HG03025 (cell line): ENCODE results near the gene GK2.

Experiments used
- ATAC-seq: cut with Tn5 transposase; IDR thresholded peaks from one replicate; pipeline ENCODE4 v1.9.1; 2021; ENCODE audit warnings: mild to moderate bottlenecking, moderate library complexity; ENCODE audit not compliant: unreplicated experiment, low FRiP score

The GK2 gene

DNA sequence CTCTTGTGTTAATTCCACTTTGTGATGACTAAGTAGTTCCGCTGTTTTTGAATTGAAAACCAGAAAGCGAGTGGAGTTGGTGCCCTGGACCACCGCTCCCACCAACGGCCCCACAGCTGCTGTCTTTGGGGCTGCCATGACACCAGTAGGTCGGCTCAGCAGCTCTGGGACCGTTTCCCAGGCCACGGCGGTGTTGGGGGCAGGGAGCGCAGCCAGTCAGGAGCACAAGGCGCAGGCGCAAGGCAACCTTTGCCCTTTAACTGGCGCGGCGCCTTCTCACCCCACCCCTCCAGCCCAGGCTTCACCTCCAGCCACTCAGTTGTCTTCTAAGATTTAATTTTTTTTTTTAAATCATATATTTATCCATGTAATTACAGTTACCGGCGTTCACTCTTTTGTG is at the start of gene GK2:
Gene GK2, minus strand, starts transcription at position 166 of the 400 bp plus-strand sequence. Its CDS starts 28 bp downstream, at position 138.
- no peak for ATAC-seq

DNA sequence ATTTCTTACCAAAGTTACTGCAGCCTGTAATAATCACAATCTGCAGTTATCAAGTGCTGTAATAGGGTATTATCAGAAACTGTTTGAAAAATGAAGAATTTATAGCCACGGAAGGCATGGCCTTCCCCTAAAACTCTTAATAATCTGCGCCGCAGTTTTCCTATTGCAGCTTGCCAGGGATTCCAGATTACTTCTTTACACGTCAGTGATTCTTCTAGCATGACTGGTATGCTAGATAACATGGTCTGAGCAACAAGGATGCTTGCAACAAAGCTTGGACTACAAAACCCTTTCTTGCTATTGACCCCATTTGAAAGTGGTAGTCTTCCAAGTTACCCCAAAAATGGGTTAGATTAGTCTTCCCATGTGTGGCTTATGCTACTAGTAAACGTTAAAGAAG is 47.2 kb upstream of the GK2 start:
- no peak for ATAC-seq

DNA sequence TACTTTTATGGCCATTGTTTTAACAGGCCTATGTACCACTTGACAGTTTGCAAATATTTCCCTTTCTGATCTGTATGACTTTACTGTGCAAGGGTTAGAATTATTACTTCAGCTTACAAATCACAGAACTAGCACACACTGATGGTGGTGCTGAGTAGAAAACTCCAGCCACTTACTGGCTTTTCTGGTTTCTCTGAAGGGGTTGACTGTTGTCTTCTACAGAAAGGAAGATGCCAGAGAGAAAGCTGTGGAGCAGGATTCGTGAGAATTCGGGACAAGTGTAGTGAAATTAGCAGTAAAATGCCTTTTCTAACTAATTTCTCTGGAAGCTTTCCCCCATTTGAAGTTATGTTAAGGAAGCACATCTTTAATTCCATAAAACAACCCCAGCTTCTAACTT is 46.6 kb upstream of the GK2 start:
- no peak for ATAC-seq

DNA sequence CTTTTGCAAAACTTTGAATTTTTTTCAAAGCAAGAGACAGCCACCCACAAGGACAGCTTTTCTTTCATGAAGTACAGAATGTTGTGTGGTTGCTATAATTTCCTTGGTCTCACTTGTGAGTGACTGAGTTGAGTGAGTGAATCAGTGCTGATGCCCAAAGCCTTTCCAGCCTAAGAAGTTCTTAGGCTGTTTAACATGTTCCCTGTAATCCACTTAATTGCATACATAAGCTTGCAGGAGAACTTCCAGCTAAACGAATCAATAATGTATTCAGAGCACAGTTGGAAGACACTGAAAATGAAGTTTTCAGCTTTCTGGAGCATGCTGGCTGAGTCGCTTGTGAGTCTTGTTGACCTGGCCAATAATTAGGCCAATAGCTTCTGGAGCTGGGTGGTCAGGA is 42.0 kb upstream of the GK2 start:
- ATAC-seq, result no peak

DNA sequence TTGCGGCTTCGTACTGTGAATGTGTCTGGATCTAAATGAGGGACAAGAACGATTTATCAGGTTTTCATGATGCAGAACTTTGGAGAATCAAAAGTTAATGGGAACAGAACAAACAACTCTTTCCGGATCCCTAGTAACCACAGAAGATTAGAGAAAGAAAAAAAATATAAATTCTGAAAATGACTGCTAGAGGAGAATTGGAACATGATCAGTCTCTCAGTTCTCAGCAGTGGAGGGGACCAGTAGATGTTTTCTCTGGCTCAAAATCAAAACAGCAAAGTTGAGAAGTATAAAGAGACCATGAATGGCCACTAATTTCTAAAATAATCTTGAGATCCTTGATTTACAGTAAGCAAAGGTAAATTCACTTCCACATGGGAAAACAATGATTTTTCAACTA is 38.1 kb upstream of the GK2 start:
- no peak for ATAC-seq

DNA sequence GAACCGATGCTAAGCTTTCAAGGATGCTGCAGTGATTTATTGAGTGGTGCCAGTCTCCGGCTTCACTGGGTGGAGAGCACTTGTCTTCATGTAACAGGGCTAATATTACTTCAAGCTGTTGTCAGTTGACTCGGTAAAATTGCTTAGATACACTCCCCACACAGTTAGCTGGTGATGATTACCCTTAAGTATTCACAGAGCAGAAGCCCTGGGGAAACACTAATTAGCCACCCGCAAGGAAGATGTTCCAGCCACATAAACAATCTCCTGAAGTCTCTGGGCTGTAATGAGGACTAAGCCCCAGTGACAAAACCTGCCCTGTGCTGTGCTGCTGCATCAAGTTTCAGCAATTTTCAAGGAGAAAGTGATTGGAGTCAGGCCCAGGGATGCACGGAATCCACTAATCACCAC is 37.3 kb upstream of the GK2 start:
- no peak for ATAC-seq

DNA sequence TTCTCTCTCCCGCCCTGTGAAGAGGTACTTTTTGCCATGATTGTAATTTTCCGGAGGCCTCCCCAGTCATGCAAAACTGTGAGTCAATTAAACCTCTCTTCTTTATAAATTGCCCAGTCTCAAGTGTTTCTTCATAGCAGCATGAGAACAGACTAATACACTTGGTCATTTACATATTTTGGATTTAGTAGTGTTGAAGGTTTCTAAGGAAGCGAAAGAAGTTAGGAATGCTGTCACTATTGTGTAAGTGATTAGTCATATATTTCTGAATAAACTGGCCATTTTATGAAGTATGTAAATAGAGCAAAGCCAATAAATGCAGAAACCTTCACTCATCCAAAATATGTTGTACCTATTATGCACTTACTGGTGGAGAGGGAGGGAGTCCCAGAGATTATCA is 34.4 kb upstream of the GK2 start:
- no peak for ATAC-seq

DNA sequence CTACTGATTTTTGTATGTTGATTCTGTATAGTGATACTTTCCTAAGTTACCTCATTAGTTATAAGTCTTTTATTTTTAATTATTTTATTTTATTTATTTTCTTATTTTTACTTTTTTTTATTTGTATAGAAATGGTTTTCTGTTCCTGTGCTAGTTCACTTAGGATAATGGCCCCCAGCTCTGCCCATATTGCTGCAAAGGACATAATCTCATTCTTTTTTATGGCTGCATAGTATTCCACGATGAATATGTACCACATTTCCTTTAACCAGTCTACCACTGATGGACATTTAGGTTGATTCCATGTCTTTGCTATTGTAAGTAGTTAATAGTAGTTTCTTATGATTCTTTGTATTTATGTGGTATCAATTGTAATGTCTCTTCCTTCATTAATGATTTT is 31.5 kb upstream of the GK2 start:
- ATAC-seq, result no peak

DNA sequence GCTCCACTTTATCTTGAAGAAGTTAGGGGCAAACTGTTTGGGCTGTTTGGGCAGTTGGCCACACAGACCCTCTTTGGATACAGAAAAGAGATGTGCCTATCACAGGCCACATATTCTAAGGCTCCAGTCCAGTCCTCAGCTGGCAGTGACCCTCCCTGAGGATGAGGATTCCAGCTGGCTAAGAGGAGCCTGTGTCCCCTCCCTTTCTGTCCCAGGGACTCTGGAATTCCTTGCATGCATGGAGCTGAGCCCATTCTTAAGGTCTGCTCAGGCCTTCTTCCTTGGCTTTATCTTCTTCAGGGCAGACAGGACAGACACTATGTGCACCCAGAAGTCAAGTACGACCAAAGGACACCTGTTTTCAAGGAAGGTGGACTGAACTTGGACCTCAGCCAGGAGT is 23.8 kb upstream of the GK2 start:
- ATAC-seq, result no peak

DNA sequence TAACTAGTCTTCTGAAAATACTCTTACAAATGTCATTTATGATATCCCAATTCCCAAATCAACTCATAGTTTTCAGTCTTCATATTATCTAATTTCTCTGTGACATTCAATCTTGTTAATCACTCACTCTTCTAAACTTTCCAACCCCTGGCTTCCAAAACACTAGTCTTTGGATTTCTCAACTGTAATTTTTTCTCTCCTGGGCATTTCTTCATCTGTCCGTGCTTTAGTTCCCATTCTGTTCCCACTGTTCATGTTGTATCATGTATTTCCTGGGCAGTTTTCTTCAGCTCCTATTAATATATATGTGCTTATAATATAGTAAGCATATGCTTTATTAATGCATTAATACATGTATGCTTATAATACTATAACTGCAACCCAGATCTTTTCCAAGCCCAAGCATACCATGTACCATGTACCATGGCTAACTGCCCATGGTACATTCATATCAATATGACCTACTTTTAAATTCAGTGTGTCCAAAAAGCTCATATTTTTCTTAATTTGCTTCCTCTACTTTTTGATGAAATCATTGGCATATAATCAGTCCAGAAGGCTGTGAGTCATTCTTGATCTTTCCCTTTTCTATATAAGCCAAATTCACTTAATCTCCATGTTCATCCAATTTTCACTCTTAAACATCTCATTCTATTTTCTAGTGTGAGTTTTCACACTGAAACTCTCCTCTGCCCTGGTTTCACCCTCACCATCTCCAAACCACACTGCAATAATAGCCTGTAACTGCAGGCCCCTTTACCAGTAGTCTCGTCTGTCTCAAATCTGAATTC is 21.3 kb upstream of the GK2 start:
- ATAC-seq, result no peak

DNA sequence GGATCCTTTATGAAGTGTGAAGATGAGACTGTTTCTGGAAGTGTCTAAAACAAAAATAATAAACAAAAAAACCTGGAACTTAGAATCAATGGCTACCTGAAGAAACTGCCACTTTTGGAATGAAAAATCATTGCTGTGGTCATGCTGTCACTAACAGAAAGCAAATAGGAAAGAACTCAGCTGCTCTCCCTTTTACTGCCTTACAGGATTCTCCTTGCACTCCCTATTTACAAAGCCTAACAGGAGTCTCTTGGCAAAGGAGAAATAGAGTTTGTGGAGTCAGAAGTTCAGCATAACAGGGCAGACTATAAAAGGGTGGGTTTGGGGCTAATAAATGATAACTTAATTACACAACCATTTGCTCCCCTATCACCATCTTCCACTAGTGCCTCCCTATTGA is 19.0 kb upstream of the GK2 start:
- ATAC-seq, result no peak

DNA sequence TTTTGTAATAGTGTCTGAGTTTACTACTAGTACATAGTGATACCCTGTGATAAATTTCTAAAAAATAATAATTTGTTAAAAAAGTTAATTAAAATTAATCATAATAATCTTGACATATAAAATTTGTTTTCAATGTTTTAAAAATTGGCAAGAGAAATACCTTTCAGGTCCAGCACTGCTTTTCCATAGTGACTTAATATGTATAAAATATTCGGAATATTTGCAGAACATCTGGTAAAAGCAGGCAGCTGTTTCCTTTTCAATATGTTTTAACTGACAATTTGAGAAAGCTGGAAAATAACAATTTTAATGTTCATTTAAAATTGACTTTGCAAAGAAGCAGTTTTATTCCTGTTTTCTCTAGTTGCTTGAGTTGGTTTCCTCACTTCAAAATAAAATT is 17.6 kb upstream of the GK2 start:
- ATAC-seq, result no peak

DNA sequence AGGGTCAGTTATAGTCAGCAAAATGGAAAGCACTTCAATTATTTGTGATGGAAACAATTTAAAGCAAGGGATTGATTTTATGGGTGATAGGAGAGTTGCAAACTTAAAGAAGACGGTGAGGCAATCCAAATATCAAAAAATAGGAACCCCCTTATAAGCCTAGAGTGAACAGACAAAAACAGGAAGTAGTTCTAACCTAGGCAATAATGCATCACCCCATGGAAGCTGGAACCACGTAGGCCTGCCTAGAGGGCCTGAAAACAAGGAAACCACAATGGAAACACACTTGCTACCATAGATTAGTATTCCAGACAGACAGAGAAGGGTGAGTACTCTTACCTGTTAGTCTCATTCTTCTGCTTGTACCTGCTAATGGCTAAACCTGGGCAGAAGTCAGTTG is 13.5 kb upstream of the GK2 start:
- no peak for ATAC-seq

DNA sequence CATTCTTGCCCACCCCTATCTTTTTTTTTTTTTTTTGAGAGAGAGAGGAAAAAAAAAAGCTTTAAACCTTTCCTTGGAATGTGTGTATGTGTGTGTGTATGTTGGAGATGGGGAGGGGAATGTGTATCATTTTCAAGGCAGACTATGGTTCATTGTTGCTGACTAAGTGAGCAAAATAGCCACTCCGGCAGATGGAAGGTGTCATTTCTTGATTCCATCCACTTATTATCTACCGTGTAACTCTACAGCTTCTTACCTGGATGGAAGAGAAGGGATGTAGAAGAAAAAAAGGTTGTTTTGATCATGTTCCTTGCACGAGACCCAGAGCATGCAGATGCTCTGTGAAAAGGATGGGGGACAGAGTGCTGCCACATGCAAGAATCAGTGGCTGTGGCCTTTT is 5.9 kb upstream of the GK2 start:
- ATAC-seq, result no peak

DNA sequence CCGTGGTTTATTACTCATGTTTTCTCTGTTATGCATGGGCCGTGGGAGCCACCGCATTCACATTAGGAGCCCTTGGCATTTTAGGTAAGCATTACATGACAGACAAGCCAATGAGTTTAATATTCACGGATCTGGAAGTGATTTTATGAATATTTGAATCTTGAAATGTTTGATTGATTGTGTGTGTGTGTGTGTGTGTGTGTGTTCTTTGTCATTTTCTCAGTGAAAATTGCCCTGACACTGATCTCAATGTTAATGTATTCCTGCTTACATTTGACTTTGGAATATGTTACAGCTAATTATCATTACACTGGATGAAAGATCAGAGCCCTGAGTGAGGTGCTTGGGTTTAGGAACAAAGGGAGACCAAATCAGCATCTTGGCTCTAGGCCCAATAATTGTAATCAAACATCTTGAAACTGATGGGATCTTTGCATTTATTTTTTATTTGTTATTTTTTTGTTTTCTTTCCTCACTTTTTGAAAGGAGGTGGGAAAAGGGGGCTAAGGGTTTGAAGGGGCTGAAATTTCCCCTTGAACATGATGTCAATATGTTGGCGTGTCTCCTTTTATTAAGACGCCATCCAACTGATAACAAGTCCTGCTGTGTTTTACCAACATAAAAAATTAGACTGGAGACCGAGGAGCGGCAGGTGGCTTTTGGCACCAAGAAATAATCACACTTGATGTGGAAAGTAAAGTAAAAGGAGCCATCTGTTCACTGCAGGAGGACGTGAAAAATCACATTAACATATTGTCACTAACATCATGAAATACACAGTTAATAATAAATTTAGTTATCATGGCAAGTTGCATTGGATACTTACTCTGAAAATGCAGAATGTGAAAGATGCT is 5.2 kb upstream of the GK2 start:
- ATAC-seq, result no peak

DNA sequence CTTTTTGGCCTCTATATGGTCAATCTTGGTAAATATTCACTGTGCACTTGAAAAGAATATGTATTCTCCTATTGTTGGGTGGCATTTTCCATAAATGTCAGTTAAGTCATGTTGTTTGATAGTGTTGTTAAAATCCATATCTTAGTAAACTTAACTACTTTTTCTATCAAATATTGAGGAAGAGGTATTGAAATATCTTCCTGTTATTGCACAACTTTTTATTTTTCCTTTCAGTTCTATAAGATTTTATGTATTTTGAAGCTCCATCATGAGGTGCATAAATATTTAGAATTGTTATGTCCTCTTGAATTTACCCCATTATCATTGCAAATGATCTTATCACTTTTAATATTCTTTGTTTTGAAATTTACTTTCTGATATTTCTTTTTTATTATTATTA is 3.4 kb downstream of the GK2 start:
- no peak for ATAC-seq

DNA sequence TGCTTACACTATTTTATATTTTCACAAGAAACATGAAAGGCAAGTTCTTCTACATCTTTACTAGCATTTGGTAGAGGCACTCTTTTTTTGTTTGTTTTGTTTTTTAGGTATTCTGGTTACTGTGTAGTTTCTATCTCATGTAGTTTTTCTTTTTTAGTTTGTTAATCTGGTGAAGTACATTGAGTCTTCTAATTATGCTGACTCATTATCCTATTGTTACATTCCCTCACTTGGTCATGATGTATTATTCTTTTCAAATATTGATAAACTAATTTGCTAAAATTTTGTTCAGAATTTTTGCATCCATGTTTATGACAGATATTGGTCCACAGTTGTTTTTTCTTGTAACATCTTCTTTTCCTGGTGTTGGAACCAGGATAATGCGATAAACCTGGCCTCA is 4.7 kb downstream of the GK2 start:
- ATAC-seq, result no peak

DNA sequence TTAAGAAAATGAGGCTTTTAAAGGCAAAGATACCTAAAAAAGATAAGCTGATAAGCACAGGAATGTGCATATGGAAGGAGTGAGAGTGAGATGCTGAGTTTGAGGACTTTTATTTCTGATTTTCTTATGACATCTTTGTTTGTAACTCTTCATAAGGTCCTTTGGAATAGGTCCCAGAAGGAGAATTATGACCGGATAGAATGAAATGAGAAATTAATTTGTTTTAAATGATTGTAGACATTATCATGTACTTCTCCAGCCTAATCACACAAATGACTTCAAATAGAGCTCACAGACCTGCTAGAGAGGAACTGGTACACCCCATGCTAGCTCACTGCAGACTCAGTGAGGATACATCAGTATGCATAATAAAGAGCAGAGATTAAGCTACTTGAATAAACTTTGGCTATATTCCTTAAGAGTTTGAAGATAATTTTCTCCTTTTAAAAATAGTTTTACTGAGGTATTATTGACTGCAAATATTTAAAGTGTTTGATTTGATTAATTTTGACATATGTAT is 5.6 kb downstream of the GK2 start:
- ATAC-seq, result no peak

DNA sequence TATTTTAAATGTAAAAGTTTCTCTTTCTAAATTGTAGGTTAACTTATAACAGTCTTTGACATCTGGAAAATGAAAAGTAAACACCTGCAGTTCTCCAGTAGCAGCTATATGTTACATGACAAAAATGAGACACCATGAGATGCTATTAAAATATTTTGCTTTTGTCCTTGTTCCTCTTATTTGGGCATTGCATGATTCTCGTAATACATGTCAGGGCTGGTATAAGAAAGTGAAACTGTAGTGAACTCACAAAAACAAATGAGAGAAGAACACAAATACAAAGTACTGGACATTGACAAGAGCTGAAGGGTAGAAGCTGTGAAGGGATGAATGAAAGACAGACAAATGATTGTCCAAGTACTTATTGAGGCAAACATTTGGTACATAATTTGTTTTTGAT is 9.0 kb downstream of the GK2 start:
- no peak for ATAC-seq

DNA sequence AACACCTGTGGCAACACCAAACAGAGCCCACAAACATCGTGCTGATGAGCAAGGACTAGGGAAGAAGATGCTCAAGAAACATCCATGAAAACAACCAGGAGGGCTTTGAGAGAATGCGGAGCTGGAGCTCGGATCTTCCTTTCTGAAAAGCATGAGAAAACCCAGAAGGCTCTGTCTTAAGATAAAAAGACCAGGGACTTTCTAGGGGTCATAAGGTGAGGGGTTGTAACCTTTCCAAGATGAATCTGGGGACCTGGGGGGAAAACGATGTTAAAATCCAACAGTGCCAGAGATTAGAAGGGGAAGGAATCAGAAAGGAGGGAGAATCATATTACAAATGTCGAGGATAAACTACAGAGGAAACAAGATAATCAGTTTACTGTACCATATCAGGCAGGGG is 10.1 kb downstream of the GK2 start:
- ATAC-seq, result no peak

DNA sequence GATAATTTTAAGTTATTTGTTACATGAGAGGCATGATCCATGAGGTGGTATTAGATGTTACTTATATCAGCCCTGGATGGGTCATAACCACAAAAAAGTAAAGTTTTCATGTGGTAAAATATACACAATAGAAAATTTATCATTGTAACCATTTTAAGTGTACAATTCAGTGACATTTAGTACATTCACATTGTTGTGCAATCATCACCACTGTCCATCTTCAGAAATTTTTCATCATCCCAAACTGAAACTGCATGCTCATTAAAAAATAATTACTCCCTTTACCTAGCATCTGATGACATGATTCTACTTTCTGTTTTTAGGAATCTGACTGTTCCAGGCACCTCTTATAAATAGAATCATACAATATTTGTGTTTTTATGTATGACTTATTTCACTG is 11.2 kb downstream of the GK2 start:
- ATAC-seq, result no peak

DNA sequence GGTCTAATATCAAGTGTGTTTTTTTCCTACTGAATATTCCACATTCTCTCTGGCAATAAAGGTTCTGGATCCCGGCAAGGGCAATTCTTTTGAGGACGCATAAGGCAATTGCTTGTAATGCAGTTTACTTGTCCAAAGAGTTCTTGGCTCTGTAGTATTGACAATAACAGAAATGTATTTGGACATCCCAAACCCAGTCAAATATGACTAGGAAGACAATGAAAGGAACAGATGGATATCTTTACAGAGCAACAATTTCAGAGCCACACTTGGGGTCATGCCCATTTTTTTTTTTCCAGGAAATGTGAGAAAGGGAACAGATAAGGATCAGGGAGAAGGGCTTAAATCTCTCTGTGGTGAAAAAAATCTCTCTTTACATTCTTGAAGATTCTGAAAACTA is 12.2 kb downstream of the GK2 start:
- no peak for ATAC-seq
